ENCODE data around the gene SHISA5. TPM values are rescaled to one million over a fixed set of nuclear protein-coding genes. Genes with fewer than 3 reads are reported as not detected.

Gene SHISA5
- total RNA-seq, 1 donor from 2014 or later = 69.5 TPM

GRCh38 chr3:48428572-48429316, 75.2 kb downstream of the SHISA5 start:
- H3K4me3 Mint-ChIP-seq (ENCODE audit: low read depth) = peak overlapping the region; percentile 44
- H3K27me3 Mint-ChIP-seq (ENCODE audit: low read depth) = peaks cover 17% of the 10 kb centered on the region
- intact Hi-C loops (cut with micrococcal nuclease) = no loop called here
- no peak overlapping the region for H3K27ac Mint-ChIP-seq
- H3K4me1 Mint-ChIP-seq (ENCODE audit: low read depth) = peaks cover 4% of the 10 kb centered on the region
- no peaks in the 10 kb centered on the region for H3K9me3 Mint-ChIP-seq
- H3K36me3 Mint-ChIP-seq (ENCODE audit: low read depth) = peaks cover 16% of the 10 kb centered on the region
- no peak for DNase-seq (ENCODE audit: low spot score)

GRCh38 chr3:48428088-48428571, 75.8 kb downstream of the SHISA5 start:
- Mint-ChIP-seq H3K27ac (no peak overlapping the region), H3K9me3 (no peaks in the 10 kb centered on the region), H3K36me3 (ENCODE audit: low read depth) (peaks cover 16% of the 10 kb centered on the region), H3K4me1 (ENCODE audit: low read depth) (peaks cover 4% of the 10 kb centered on the region), H3K27me3 (ENCODE audit: low read depth) (peaks cover 17% of the 10 kb centered on the region), H3K4me3 (ENCODE audit: low read depth) (peak overlapping the region; percentile 44)
- no peak for DNase-seq (ENCODE audit: low spot score)
- intact Hi-C loops (cut with micrococcal nuclease) = no loop called here

GRCh38 chr3:48427630-48427962, 76.4 kb downstream of the SHISA5 start:
- DNase-seq (ENCODE audit: low spot score) = no peak

GRCh38 chr3:48426944-48427629, 76.9 kb downstream of the SHISA5 start:
- Mint-ChIP-seq H3K9me3 (no peaks in the 10 kb centered on the region), H3K4me3 (ENCODE audit: low read depth) (peak overlapping the region; percentile 40)

More at GRCh38 chr3:48427630-48427962, 76.4 kb downstream of the SHISA5 start:
- Mint-ChIP-seq H3K4me3 (ENCODE audit: low read depth) (peak overlapping the region; percentile 44), H3K4me1 (ENCODE audit: low read depth) (peaks cover 4% of the 10 kb centered on the region), H3K36me3 (ENCODE audit: low read depth) (peaks cover 16% of the 10 kb centered on the region), H3K27me3 (ENCODE audit: low read depth) (peaks cover 17% of the 10 kb centered on the region), H3K27ac (no peak overlapping the region), H3K9me3 (no peaks in the 10 kb centered on the region)
- intact Hi-C loops (cut with micrococcal nuclease) = no loop called here

GRCh38 chr3:48426401-48426909, 77.5 kb downstream of the SHISA5 start:
- H3K36me3 Mint-ChIP-seq (ENCODE audit: low read depth) = peaks cover 6% of the 10 kb centered on the region
- peaks cover 1% of the 10 kb centered on the region for H3K4me1 Mint-ChIP-seq (ENCODE audit: low read depth)
- H3K9me3 Mint-ChIP-seq = no peaks in the 10 kb centered on the region
- DNase-seq (ENCODE audit: low spot score) = no peak
- H3K27me3 Mint-ChIP-seq (ENCODE audit: low read depth) = peaks cover 17% of the 10 kb centered on the region
- H3K27ac Mint-ChIP-seq = no peak overlapping the region
- intact Hi-C loops (cut with micrococcal nuclease) = no loop called here
- no peak overlapping the region for H3K4me3 Mint-ChIP-seq (ENCODE audit: low read depth)

More at GRCh38 chr3:48426944-48427629, 76.9 kb downstream of the SHISA5 start:
- Mint-ChIP-seq H3K27ac (no peak overlapping the region), H3K4me1 (ENCODE audit: low read depth) (peaks cover 3% of the 10 kb centered on the region), H3K36me3 (ENCODE audit: low read depth) (peaks cover 11% of the 10 kb centered on the region), H3K27me3 (ENCODE audit: low read depth) (peaks cover 17% of the 10 kb centered on the region)
- no peak for DNase-seq (ENCODE audit: low spot score)
- intact Hi-C loops (cut with micrococcal nuclease) = no loop called here

- Mint-ChIP-seq H3K4me1 (ENCODE audit: low read depth) (peaks cover 1% of the 10 kb centered on the region), H3K4me3 (ENCODE audit: low read depth) (no peak overlapping the region), H3K9me3 (no peaks in the 10 kb centered on the region), H3K27ac (no peak overlapping the region), H3K36me3 (ENCODE audit: low read depth) (no peaks in the 10 kb centered on the region), H3K27me3 (ENCODE audit: low read depth) (peaks cover 17% of the 10 kb centered on the region)
- no peak for DNase-seq (ENCODE audit: low spot score)
- intact Hi-C loops (cut with micrococcal nuclease) = no loop called here
These were observed 78.6 kb downstream of the SHISA5 start for GRCh38 chr3:48425281-48425812.

GRCh38 chr3:48423883-48424695, 79.9 kb downstream of the SHISA5 start:
- H3K36me3 Mint-ChIP-seq (ENCODE audit: low read depth) = no peaks in the 10 kb centered on the region
- H3K27me3 Mint-ChIP-seq (ENCODE audit: low read depth) = peaks cover 17% of the 10 kb centered on the region
- no peaks in the 10 kb centered on the region for H3K4me1 Mint-ChIP-seq (ENCODE audit: low read depth)
- H3K27ac Mint-ChIP-seq = no peak overlapping the region
- H3K9me3 Mint-ChIP-seq = no peaks in the 10 kb centered on the region
- H3K4me3 Mint-ChIP-seq (ENCODE audit: low read depth) = no peak overlapping the region
- intact Hi-C loops (cut with micrococcal nuclease) = no loop called here
- no peak for DNase-seq (ENCODE audit: low spot score)

GRCh38 chr3:48423241-48423882, 80.6 kb downstream of the SHISA5 start:
- no peaks in the 10 kb centered on the region for H3K36me3 Mint-ChIP-seq (ENCODE audit: low read depth)
- no peaks in the 10 kb centered on the region for H3K9me3 Mint-ChIP-seq
- intact Hi-C loops (cut with micrococcal nuclease) = no loop called here
- H3K27ac Mint-ChIP-seq = no peak overlapping the region
- no peak for DNase-seq (ENCODE audit: low spot score)
- H3K27me3 Mint-ChIP-seq (ENCODE audit: low read depth) = peaks cover 15% of the 10 kb centered on the region
- H3K4me1 Mint-ChIP-seq (ENCODE audit: low read depth) = no peaks in the 10 kb centered on the region
- H3K4me3 Mint-ChIP-seq (ENCODE audit: low read depth) = no peak overlapping the region

GRCh38 chr3:48422681-48423080, 81.3 kb downstream of the SHISA5 start:
- Mint-ChIP-seq H3K4me3 (ENCODE audit: low read depth) (no peak overlapping the region), H3K9me3 (no peaks in the 10 kb centered on the region), H3K27me3 (ENCODE audit: low read depth) (peaks cover 8% of the 10 kb centered on the region), H3K36me3 (ENCODE audit: low read depth) (no peaks in the 10 kb centered on the region), H3K4me1 (ENCODE audit: low read depth) (no peaks in the 10 kb centered on the region), H3K27ac (no peak overlapping the region)
- intact Hi-C loops (cut with micrococcal nuclease) = no loop called here
- no peak for DNase-seq (ENCODE audit: low spot score)

- H3K4me3 Mint-ChIP-seq (ENCODE audit: low read depth) = no peak overlapping the region
- H3K27ac Mint-ChIP-seq = no peak overlapping the region
- no peaks in the 10 kb centered on the region for H3K36me3 Mint-ChIP-seq (ENCODE audit: low read depth)
- no peaks in the 10 kb centered on the region for H3K4me1 Mint-ChIP-seq (ENCODE audit: low read depth)
- DNase-seq (ENCODE audit: low spot score) = no peak
- intact Hi-C loops (cut with micrococcal nuclease) = no loop called here
- H3K9me3 Mint-ChIP-seq = no peaks in the 10 kb centered on the region
- H3K27me3 Mint-ChIP-seq (ENCODE audit: low read depth) = peaks cover 4% of the 10 kb centered on the region
These were observed 81.7 kb downstream of the SHISA5 start for GRCh38 chr3:48422272-48422671.

GRCh38 chr3:48420561-48420960, 83.4 kb downstream of the SHISA5 start:
- no peak overlapping the region for H3K4me3 Mint-ChIP-seq (ENCODE audit: low read depth)
- no peaks in the 10 kb centered on the region for H3K9me3 Mint-ChIP-seq
- no peak for DNase-seq (ENCODE audit: low spot score)
- no peak overlapping the region for H3K27ac Mint-ChIP-seq
- intact Hi-C loops (cut with micrococcal nuclease) = no loop called here
- no peaks in the 10 kb centered on the region for H3K36me3 Mint-ChIP-seq (ENCODE audit: low read depth)
- no peaks in the 10 kb centered on the region for H3K27me3 Mint-ChIP-seq (ENCODE audit: low read depth)
- H3K4me1 Mint-ChIP-seq (ENCODE audit: low read depth) = no peaks in the 10 kb centered on the region

- Mint-ChIP-seq H3K4me3 (ENCODE audit: low read depth) (no peak overlapping the region), H3K36me3 (ENCODE audit: low read depth) (no peaks in the 10 kb centered on the region), H3K4me1 (ENCODE audit: low read depth) (no peaks in the 10 kb centered on the region), H3K9me3 (no peaks in the 10 kb centered on the region), H3K27me3 (ENCODE audit: low read depth) (no peaks in the 10 kb centered on the region), H3K27ac (no peak overlapping the region)
- DNase-seq (ENCODE audit: low spot score) = no peak
- intact Hi-C loops (cut with micrococcal nuclease) = no loop called here
These were observed 84.4 kb downstream of the SHISA5 start for GRCh38 chr3:48419597-48419996.
